Natural killer cell (primary cell): ENCODE data around the gene CFD. TPM values are rescaled to one million over a fixed set of nuclear protein-coding genes. Genes with fewer than 3 reads are reported as not detected.

Experiments
- ATAC-seq, 3 donors: fragments of 150-1000 bp in 2 of 3; fragments of 200-7000 bp in 1 of 3; cut with Tn5 transposase; 1 replicate in 1 of 3; 2 replicates in 2 of 3; pipeline ENCODE4 v1.10.0; 2021; ENCODE audit warnings: mild to moderate bottlenecking in 2 of 3, moderate library complexity in 2 of 3
- DNase-seq, 2 donors: peaks; one replicate each; pipeline versions ENCODE4 v3.0.0 to v3.0.0-alpha.2; 2013 to 2021; ENCODE audit warnings: mixed read lengths in 1 of 2
- H3K27ac ChIP-seq: one replicate; pipeline ENCODE4 v1.5.1; 2013; ENCODE audit warnings: mild to moderate bottlenecking, low read length
- H3K27me3 ChIP-seq: one replicate; pipeline ENCODE4 v1.6.1; 2013; ENCODE audit warnings: low read length; ENCODE audit not compliant: control insufficient read depth, insufficient read depth
- H3K36me3 ChIP-seq: one replicate; pipeline ENCODE4 v1.6.1; 2013; ENCODE audit warnings: low read length; ENCODE audit not compliant: control insufficient read depth, insufficient read depth
- H3K4me1 ChIP-seq: one replicate; pipeline ENCODE4 v1.6.1; 2013; ENCODE audit warnings: low read length; ENCODE audit not compliant: control insufficient read depth, insufficient read depth
- H3K4me3 ChIP-seq: one replicate; pipeline ENCODE4 v1.5.1; 2013; ENCODE audit warnings: low read length
- H3K9me3 ChIP-seq: one replicate; pipeline ENCODE4 v1.6.1; 2013; ENCODE audit warnings: low read length; ENCODE audit not compliant: control insufficient read depth, insufficient read depth
- H3K27ac Mint-ChIP-seq, 2 donors: one replicate each; pipeline ENCODE4 v1.8.0; 2022; ENCODE audit warnings: mild to moderate bottlenecking in 2 of 2, mixed read lengths in 2 of 2, moderate library complexity in 1 of 2
- H3K27me3 Mint-ChIP-seq, 2 donors: one replicate each; pipeline ENCODE4 v1.8.0; 2022; ENCODE audit warnings: low read depth in 2 of 2, mixed read lengths in 2 of 2
- H3K36me3 Mint-ChIP-seq: one replicate; pipeline ENCODE4 v1.8.0; 2022; ENCODE audit warnings: mixed read lengths
- H3K4me1 Mint-ChIP-seq, 2 donors: one replicate each; pipeline ENCODE4 v1.8.0; 2022; ENCODE audit warnings: mixed read lengths in 2 of 2
- H3K4me3 Mint-ChIP-seq: one replicate; pipeline ENCODE4 v1.8.0; 2022; ENCODE audit warnings: mild to moderate bottlenecking, moderate library complexity, mixed read lengths
- H3K9me3 Mint-ChIP-seq, 2 donors: one replicate each; pipeline ENCODE4 v1.8.0; 2022; ENCODE audit warnings: mixed read lengths in 2 of 2
- WGBS: methylation state at CpG from one replicate; pipeline ENCODE4 v1.1.7; 2013; ENCODE audit warnings: missing lambda C conversion rate; ENCODE audit not compliant: insufficient coverage; 5-methylcytosine and 5-hydroxymethylcytosine counted together
- intact Hi-C: fragments of 100-400 bp; cut with micrococcal nuclease; formaldehyde crosslinking; loops from one replicate; pipeline ENCODE4 v1.14.2; 2022
- total RNA-seq, 4 donors: library from RNA; stranded (reverse); fragments of 120-200 nt in 1 of 4; gene quantifications; one replicate each; pipeline versions ENCODE4 v1.2.3 to v1.2.4, GENCODE V29; 2013 to 2022
- TF ChIP-seq, protein P1 (sequence below): fragments of 200-600 bp; IDR thresholded peaks from one replicate; pipeline ENCODE4 v1.8.0; 2022; ENCODE audit warnings: antibody characterized with exemption

Gene CFD
- total RNA-seq, 3 donors from 2014 or later (not counting 1 experiment from before 2014, with no cell fraction given): 2.9 to 47.5 (median 10.4) TPM

DNA sequence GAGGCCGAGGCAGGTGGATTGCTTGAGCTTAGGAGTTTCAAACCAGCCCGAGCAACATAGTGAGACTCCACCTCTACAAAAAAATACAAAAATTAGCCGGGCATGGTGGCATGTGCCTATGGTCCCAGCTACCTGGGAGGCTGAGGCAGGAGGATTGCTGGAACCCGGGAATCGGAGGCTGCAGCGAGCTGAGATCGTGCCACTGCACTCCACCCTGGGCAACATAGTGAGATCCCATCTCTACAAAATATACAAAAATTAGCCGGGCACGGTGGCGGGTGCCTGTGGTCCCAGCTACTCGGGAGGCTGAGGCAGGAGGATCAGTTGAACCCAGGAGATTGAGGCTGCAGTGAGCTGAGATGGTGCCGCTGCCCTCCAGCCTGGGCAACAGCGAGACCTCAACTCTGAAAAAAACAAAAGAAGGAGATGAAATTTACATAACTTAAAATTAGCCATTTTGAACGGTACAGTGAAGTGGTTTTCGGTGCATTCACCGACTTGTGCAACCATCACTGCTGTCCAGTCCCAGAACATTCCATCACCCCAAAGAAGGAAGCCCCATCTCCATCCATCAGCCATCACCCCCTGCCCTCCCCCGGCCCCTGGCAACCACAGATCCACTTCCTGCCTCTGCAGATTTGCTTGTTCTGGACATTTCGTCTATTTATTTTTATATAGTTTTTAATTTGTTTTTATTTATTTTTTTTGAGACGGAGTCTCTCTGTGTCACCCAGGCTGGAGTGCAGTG is 33.4 kb upstream of the CFD start:
- TF ChIP-seq, protein P1, sequence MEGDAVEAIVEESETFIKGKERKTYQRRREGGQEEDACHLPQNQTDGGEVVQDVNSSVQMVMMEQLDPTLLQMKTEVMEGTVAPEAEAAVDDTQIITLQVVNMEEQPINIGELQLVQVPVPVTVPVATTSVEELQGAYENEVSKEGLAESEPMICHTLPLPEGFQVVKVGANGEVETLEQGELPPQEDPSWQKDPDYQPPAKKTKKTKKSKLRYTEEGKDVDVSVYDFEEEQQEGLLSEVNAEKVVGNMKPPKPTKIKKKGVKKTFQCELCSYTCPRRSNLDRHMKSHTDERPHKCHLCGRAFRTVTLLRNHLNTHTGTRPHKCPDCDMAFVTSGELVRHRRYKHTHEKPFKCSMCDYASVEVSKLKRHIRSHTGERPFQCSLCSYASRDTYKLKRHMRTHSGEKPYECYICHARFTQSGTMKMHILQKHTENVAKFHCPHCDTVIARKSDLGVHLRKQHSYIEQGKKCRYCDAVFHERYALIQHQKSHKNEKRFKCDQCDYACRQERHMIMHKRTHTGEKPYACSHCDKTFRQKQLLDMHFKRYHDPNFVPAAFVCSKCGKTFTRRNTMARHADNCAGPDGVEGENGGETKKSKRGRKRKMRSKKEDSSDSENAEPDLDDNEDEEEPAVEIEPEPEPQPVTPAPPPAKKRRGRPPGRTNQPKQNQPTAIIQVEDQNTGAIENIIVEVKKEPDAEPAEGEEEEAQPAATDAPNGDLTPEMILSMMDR: no peak
- peaks cover 11% of the 10 kb centered on the region for H3K27me3 ChIP-seq
- H3K4me3 Mint-ChIP-seq: no peak overlapping the region
- no peaks in the 10 kb centered on the region for H3K36me3 Mint-ChIP-seq
- no peak for ATAC-seq
- H3K4me3 ChIP-seq: no peak overlapping the region
- no peaks in the 10 kb centered on the region for H3K9me3 Mint-ChIP-seq
- no peaks in the 10 kb centered on the region for H3K4me1 Mint-ChIP-seq
- H3K27me3 Mint-ChIP-seq: peaks cover 6 to 10% of the 10 kb centered on the region in 2 donors
- H3K4me1 ChIP-seq: no peaks in the 10 kb centered on the region
- DNase-seq: no peak
- H3K9me3 ChIP-seq: no peaks in the 10 kb centered on the region
- WGBS: 83% methylated on average over 17 of the region's 19 CpGs
- intact Hi-C loops: no loop called here
- no peak overlapping the region for H3K27ac ChIP-seq
- no peak overlapping the region for H3K27ac Mint-ChIP-seq
- no peaks in the 10 kb centered on the region for H3K36me3 ChIP-seq

- peaks cover 11% of the 10 kb centered on the region for H3K27me3 ChIP-seq
- DNase-seq (no peak), ATAC-seq (no peak)
- no peaks in the 10 kb centered on the region for H3K9me3 Mint-ChIP-seq
- no peaks in the 10 kb centered on the region for H3K4me1 ChIP-seq
- TF ChIP-seq, protein P1: no peak
- H3K9me3 ChIP-seq: no peaks in the 10 kb centered on the region
- no peak overlapping the region for H3K4me3 ChIP-seq
- H3K27me3 Mint-ChIP-seq: peaks cover 6 to 10% of the 10 kb centered on the region in 2 donors
- H3K36me3 Mint-ChIP-seq: no peaks in the 10 kb centered on the region
- intact Hi-C loops: no loop called here
- WGBS: 95% methylated on average over 8 of the region's 11 CpGs
- H3K27ac Mint-ChIP-seq: no peak overlapping the region
- H3K27ac ChIP-seq: no peak overlapping the region
- no peak overlapping the region for H3K4me3 Mint-ChIP-seq
- H3K4me1 Mint-ChIP-seq: no peaks in the 10 kb centered on the region
- H3K36me3 ChIP-seq: no peaks in the 10 kb centered on the region
Measured at GRCh38 chr19:827314-827709, 32.2 kb upstream of the CFD start.

GRCh38 chr19:827710-828321 is 31.6 kb upstream of the CFD start, which contains the start of gene AZU1:
Gene AZU1, plus strand, starts transcription at chr19:827837. Its CDS starts 10 bp downstream, at chr19:827847.
- DNase-seq (no peak), ATAC-seq (peak in 1 of 3 donors; percentile 21)
- 74% methylated on average over 33 of the region's 33 CpGs for WGBS
- Histone ChIP-seq H3K27ac (no peak within 1 kb of the TSS), H3K4me3 (no peak within 1 kb of the TSS), H3K27me3 (peaks cover 7% of the 10 kb centered on the region), H3K9me3 (no peaks in the 10 kb centered on the region), H3K4me1 (no peaks in the 10 kb centered on the region), H3K36me3 (no peaks in the 10 kb centered on the region)
- no peak within 1 kb of the TSS for H3K27ac Mint-ChIP-seq
- no peaks in the 10 kb centered on the region for H3K9me3 Mint-ChIP-seq
- no peaks in the 10 kb centered on the region for H3K4me1 Mint-ChIP-seq
- H3K27me3 Mint-ChIP-seq: peaks cover 6 to 10% of the 10 kb centered on the region in 2 donors
- no peaks in the 10 kb centered on the region for H3K36me3 Mint-ChIP-seq
- intact Hi-C loops: no loop called here
- H3K4me3 Mint-ChIP-seq: no peak within 1 kb of the TSS
- TF ChIP-seq, protein P1: no peak
